Omental fat pad (tissue), 4 donors: ENCODE measurements around the gene RBPMS2. TPM values are rescaled to one million over a fixed set of nuclear protein-coding genes. Genes with fewer than 3 reads are reported as not detected.

Experiments
- ATAC-seq: fragments of 150-250 bp; one replicate; pipeline ENCODE4 v1.9.1; 2016; ENCODE audit warnings: mild to moderate bottlenecking, moderate library complexity; ENCODE audit not compliant: low FRiP score
- DNase-seq: peaks from one replicate; pipeline ENCODE4 v3.0.0-alpha.2; 2019; ENCODE audit warnings: low spot score
- total RNA-seq, 4 donors: library from RNA; depleted of rRNA; stranded (reverse); fragments of >200 nt; gene quantifications; one replicate each; pipeline ENCODE4 v1.1.0, GENCODE V29; 2016
- TF ChIP-seq, protein P1 (sequence below), 3 donors: fragments of 450-650 bp; IDR thresholded peaks; one replicate each; pipeline ENCODE4 v1.5.1; 2016 to 2017; ENCODE audit warnings: antibody characterized with exemption in 3 of 3, mild to moderate bottlenecking in 3 of 3, moderate library complexity in 2 of 3

Gene RBPMS2
- total RNA-seq, 4 donors from 2014 or later = 1.4 to 3.1 (median 2.8) TPM

DNA sequence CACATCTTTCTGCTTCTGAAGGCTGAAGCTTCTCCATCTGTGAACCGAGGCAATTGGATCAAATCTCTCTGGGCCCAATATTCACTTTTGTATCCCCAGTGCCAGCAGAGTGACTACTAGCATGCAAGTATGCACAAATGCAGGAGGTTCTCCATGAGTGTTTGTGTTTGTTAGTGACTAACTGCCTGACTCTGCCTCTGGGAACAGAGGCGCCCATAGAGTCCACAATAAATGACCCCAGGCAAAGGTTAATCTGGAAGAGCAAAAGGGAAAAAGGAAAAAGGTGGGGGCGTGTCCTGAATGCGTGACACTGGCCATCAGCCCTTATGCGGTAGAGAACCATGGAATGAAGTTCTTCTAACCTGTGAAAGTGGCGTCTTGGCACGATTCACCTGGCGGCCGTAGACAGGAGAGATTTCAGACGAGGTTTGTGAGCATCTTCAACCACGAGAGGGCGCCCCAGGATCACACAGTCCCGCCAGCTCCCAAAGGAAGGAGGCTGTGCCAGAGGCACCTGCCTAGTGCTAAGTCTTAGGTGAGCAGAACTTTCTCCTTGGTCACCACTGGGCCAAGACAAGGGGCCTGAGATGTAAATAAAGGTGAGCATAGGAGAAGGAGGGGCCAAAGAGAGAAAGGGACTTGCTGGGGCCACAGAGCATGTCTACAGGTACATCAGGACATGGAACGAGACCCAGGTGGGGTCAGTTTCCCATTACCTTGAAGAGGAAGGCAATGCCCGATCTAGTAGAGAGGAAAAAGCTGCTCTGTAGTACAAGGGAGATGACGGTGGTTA lies 44.2 kb downstream of the RBPMS2 start:
- ATAC-seq (peak; percentile 58), DNase-seq (peak; percentile 90)
- TF ChIP-seq, protein P1, sequence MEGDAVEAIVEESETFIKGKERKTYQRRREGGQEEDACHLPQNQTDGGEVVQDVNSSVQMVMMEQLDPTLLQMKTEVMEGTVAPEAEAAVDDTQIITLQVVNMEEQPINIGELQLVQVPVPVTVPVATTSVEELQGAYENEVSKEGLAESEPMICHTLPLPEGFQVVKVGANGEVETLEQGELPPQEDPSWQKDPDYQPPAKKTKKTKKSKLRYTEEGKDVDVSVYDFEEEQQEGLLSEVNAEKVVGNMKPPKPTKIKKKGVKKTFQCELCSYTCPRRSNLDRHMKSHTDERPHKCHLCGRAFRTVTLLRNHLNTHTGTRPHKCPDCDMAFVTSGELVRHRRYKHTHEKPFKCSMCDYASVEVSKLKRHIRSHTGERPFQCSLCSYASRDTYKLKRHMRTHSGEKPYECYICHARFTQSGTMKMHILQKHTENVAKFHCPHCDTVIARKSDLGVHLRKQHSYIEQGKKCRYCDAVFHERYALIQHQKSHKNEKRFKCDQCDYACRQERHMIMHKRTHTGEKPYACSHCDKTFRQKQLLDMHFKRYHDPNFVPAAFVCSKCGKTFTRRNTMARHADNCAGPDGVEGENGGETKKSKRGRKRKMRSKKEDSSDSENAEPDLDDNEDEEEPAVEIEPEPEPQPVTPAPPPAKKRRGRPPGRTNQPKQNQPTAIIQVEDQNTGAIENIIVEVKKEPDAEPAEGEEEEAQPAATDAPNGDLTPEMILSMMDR (IDR thresholded peaks at IDR 0.05) = peak in 1 of 3 donors; percentile 75

DNA sequence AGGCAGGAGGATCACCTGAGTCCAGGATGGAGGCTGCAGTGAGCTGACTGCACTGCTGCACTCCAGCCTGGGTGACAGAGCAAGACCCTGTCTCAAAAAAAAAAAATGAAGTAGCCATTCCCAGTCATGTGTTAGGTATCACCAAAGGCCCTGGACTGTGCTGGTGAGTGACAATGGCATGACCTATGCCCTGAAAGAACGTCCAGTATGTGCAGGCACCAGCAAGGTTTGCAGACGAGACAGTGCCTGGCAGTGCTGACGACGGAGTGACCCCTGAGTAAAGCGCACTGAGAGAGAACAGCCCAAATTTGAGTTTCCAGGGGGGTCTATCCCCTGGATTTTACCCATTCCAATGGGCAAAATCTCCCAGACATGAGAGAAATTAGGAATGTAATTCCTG lies 45.2 kb downstream of the RBPMS2 start:
- ATAC-seq (no peak), DNase-seq (no peak)
- TF ChIP-seq, protein P1 (IDR thresholded peaks at IDR 0.05) = no peak

DNA sequence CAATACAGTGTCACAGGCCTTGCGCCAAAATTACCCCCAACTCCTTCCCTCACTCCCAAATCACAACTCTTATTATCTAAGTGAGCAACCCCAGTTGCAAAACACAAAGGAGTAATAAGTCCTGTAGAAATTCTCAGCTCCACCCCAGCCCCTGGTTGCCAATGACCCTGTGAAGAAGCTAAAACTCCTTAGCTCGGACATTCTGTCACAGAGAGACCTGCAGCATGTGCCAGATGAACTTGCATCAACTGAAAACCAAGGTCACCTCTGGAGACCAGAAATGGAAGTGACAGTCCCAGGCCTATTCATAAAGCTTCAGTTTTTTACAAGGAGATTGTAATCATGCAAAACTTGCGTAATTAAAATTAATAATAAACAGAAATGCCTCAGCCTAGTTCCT lies 55.2 kb downstream of the RBPMS2 start:
- TF ChIP-seq, protein P1 (IDR thresholded peaks at IDR 0.05) = no peak
- ATAC-seq = no peak
- no peak for DNase-seq

DNA sequence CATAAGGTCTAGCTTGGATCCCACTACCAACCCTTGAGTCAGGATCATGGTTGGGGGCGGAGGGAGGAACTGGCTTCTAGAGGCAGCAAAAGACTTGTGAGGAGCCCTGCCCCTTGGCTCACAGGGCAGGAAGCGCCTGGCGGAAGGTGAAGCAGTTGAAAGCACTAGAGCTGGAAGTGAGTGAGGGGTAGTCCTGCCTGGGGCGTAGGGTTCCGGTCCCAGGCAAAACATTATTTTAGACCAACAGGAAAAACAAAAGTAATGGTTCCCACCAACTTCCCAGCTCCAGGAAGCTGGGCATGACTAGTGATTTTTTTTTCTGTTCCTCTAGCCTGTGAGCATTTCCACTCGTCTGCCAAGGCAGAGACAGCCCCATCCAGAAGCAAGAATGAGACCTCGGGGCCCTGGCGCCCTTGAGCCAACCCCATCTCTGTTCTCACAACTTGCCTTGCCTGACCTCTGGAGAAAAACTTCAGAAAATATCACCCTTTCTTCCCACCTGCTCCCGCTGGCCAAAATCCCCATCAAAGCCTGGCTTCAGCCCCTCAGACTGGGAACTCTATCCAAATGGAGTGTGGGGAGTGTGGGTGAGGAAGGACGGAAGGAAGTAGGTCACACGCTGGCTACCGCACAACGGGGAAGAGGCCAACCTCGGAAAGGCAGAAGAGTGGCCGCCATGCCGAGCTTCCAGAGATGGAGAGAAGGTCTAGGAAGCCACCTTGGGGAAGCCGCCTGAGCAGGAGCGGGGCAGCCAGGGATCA lies 57.5 kb downstream of the RBPMS2 start:
- TF ChIP-seq, protein P1 (IDR thresholded peaks at IDR 0.05) = no peak
- DNase-seq (no peak), ATAC-seq (no peak)

DNA sequence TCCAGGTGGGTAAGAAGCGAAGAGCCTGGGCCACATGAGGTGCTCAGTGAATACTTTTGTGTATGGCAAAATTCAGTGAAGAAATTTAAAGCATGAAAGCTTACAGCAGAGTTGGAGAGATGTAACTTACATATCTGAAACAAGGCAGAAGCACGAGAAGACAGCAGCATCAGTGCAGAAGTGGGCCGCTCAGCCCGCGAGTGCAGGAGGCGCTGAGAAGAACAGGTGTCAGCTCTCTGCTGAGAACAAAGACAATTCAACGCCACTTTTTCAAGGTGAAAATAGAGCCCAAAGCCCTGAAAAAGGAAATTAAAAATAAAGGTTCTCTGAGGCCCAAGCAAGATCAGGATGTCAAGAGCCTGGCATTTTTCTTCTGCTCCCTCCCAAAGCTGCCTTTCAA lies 58.3 kb downstream of the RBPMS2 start:
- TF ChIP-seq, protein P1 (IDR thresholded peaks at IDR 0.05) = no peak
- DNase-seq (no peak), ATAC-seq (no peak)

DNA sequence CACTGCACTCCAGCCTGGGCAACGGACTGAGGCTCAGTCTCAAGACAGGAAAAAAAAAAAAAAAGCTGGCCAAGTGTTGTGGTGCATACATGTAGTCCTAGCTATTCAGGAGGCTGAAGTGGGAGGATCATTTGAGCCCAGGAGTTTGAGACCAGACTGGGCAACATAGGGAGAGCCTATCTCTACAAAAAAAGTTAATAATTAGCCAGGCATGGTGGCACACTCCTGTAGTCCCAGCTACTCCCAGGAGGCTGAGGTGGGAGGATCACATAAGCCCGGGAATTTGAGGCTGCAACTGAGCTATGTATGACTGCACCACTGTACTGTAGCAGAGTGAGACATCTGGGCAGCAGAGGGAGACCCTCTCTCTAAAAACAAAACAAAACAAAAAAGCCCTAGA lies 58.9 kb downstream of the RBPMS2 start:
- no peak for ATAC-seq
- TF ChIP-seq, protein P1 (IDR thresholded peaks at IDR 0.05) = no peak
- DNase-seq = no peak
